ENCODE data around the gene EIF2A.

GRCh38 chr3:150544726-150545125 is 1.9 kb upstream of the EIF2A start:
- no peak for TF ChIP-seq POLR2A (IDR thresholded peaks at IDR 0.05)
- TF ChIP-seq, protein P1, sequence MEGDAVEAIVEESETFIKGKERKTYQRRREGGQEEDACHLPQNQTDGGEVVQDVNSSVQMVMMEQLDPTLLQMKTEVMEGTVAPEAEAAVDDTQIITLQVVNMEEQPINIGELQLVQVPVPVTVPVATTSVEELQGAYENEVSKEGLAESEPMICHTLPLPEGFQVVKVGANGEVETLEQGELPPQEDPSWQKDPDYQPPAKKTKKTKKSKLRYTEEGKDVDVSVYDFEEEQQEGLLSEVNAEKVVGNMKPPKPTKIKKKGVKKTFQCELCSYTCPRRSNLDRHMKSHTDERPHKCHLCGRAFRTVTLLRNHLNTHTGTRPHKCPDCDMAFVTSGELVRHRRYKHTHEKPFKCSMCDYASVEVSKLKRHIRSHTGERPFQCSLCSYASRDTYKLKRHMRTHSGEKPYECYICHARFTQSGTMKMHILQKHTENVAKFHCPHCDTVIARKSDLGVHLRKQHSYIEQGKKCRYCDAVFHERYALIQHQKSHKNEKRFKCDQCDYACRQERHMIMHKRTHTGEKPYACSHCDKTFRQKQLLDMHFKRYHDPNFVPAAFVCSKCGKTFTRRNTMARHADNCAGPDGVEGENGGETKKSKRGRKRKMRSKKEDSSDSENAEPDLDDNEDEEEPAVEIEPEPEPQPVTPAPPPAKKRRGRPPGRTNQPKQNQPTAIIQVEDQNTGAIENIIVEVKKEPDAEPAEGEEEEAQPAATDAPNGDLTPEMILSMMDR (IDR thresholded peaks at IDR 0.05): no peak

Data from heart left ventricle (tissue), 13 donors.